ENCODE measurements around the gene SLC39A12.

The SLC39A12 gene

DNA sequence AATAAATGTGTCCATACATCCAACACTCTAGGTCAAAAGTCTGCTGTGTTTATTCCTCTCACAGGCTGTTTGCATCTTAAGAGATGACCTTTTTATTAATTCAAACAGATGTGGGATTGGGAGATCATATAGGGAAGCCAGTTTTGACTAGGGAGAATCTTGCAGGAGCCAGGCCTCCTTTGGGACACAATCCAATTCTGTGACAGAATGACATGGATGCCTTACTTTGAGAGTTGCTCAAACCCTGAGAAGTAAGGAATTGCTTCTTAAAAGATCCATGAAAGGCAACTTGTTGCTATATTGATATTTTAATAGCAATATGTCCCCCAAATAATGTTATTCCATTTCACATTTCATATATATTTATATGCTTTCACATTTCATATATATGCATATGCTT lies 135.0 kb downstream of the SLC39A12 start:
- TF ChIP-seq RAD21 (IDR thresholded peaks at IDR 0.05; ENCODE audit: low read depth) (no peak), CREB1 (IDR thresholded peaks at IDR 0.05; ENCODE audit: low read depth) (no peak), YY1 (IDR thresholded peaks at IDR 0.05; ENCODE audit: low read depth) (no peak), CEBPB (IDR thresholded peaks at IDR 0.05) (no peak), FOXM1 (IDR thresholded peaks at IDR 0.05; ENCODE audit: borderline replicate concordance, low read depth) (no peak), NFIC (IDR thresholded peaks at IDR 0.05) (no peak), TEAD4 (IDR thresholded peaks at IDR 0.05) (no peak), EP300 (IDR thresholded peaks at IDR 0.05; ENCODE audit: borderline replicate concordance) (no peak), TCF12 (IDR thresholded peaks at IDR 0.05; ENCODE audit: low read depth) (no peak), ZBTB7A (IDR thresholded peaks at IDR 0.05; ENCODE audit: low read depth) (no peak), TAF1 (IDR thresholded peaks at IDR 0.05; ENCODE audit: low read depth) (no peak), EGR1 (IDR thresholded peaks at IDR 0.05) (no peak)
- TF ChIP-seq, protein P1, sequence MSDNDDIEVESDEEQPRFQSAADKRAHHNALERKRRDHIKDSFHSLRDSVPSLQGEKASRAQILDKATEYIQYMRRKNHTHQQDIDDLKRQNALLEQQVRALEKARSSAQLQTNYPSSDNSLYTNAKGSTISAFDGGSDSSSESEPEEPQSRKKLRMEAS (IDR thresholded peaks at IDR 0.05): no peak
- TF ChIP-seq, protein P2, sequence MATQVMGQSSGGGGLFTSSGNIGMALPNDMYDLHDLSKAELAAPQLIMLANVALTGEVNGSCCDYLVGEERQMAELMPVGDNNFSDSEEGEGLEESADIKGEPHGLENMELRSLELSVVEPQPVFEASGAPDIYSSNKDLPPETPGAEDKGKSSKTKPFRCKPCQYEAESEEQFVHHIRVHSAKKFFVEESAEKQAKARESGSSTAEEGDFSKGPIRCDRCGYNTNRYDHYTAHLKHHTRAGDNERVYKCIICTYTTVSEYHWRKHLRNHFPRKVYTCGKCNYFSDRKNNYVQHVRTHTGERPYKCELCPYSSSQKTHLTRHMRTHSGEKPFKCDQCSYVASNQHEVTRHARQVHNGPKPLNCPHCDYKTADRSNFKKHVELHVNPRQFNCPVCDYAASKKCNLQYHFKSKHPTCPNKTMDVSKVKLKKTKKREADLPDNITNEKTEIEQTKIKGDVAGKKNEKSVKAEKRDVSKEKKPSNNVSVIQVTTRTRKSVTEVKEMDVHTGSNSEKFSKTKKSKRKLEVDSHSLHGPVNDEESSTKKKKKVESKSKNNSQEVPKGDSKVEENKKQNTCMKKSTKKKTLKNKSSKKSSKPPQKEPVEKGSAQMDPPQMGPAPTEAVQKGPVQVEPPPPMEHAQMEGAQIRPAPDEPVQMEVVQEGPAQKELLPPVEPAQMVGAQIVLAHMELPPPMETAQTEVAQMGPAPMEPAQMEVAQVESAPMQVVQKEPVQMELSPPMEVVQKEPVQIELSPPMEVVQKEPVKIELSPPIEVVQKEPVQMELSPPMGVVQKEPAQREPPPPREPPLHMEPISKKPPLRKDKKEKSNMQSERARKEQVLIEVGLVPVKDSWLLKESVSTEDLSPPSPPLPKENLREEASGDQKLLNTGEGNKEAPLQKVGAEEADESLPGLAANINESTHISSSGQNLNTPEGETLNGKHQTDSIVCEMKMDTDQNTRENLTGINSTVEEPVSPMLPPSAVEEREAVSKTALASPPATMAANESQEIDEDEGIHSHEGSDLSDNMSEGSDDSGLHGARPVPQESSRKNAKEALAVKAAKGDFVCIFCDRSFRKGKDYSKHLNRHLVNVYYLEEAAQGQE (IDR thresholded peaks at IDR 0.05; ENCODE audit: low read depth): no peak
- TF ChIP-seq, protein P3, sequence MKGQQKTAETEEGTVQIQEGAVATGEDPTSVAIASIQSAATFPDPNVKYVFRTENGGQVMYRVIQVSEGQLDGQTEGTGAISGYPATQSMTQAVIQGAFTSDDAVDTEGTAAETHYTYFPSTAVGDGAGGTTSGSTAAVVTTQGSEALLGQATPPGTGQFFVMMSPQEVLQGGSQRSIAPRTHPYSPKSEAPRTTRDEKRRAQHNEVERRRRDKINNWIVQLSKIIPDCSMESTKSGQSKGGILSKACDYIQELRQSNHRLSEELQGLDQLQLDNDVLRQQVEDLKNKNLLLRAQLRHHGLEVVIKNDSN (IDR thresholded peaks at IDR 0.05): no peak

DNA sequence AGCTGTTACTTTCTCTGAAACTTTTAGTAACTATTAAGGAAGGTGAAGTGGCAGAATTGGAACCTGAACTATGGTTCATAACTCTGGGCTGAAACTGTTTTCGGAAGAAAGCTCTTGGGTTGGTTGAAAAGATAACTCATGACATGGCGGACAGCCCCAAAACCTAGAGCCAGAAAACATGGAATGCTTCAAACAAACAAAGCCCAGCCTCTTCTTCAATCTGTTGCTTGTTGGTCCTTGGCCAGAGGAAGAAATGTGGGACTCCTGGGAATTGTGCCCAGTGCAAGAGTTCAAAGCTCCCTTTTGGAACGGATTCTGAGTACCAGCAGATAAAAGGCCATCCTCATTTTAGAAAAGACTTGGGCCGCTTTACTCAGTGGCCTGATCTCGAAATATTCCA lies 135.6 kb downstream of the SLC39A12 start:
- TF ChIP-seq, protein P2 (IDR thresholded peaks at IDR 0.05; ENCODE audit: low read depth): no peak
- TF ChIP-seq FOXM1 (IDR thresholded peaks at IDR 0.05; ENCODE audit: borderline replicate concordance, low read depth): no peak
- no peak for TF ChIP-seq CEBPB (IDR thresholded peaks at IDR 0.05)
- no peak for TF ChIP-seq NFIC (IDR thresholded peaks at IDR 0.05)
- no peak for TF ChIP-seq TAF1 (IDR thresholded peaks at IDR 0.05; ENCODE audit: low read depth)
- TF ChIP-seq YY1 (IDR thresholded peaks at IDR 0.05; ENCODE audit: low read depth): no peak
- TF ChIP-seq, protein P1 (IDR thresholded peaks at IDR 0.05): no peak
- no peak for TF ChIP-seq TCF12 (IDR thresholded peaks at IDR 0.05; ENCODE audit: low read depth)
- no peak for TF ChIP-seq EGR1 (IDR thresholded peaks at IDR 0.05)
- TF ChIP-seq RAD21 (IDR thresholded peaks at IDR 0.05; ENCODE audit: low read depth): no peak
- TF ChIP-seq CREB1 (IDR thresholded peaks at IDR 0.05; ENCODE audit: low read depth): no peak
- TF ChIP-seq ZBTB7A (IDR thresholded peaks at IDR 0.05; ENCODE audit: low read depth): no peak
- TF ChIP-seq TEAD4 (IDR thresholded peaks at IDR 0.05): no peak
- TF ChIP-seq, protein P3 (IDR thresholded peaks at IDR 0.05): no peak
- no peak for TF ChIP-seq EP300 (IDR thresholded peaks at IDR 0.05; ENCODE audit: borderline replicate concordance)
